AG04450 (cell line): ENCODE measurements around the gene ALDH3B2. TPM values are rescaled to one million over a fixed set of nuclear protein-coding genes. Genes with fewer than 3 reads are reported as not detected.

Experiments
- CTCF ChIA-PET: fragments of 300-600, 350-600 bp; formaldehyde crosslinking; extraction: SDS; loops from one replicate; lab custom pipeline; 2022; ENCODE audit warnings: antibody characterized with exemption, inconsistent platforms; lab: Charles Lee
- POLR2A ChIA-PET: fragments of 350-600 bp; formaldehyde crosslinking; extraction: SDS; loops from one replicate; lab custom pipeline; 2021; ENCODE audit warnings: antibody characterized with exemption, inconsistent platforms; lab: Yijun Ruan, JAX
- DNase-seq: peaks from one replicate; pipeline ENCODE4 v3.0.0-alpha.2; 2011; ENCODE audit warnings: low read depth, low spot score
- H3K27ac ChIP-seq: one replicate; pipeline ENCODE4 v1.5.1; 2012; ENCODE audit warnings: low read depth, low read length, control low read depth
- H3K27me3 ChIP-seq: one replicate; pipeline ENCODE4 v1.6.0; 2012; ENCODE audit warnings: low read length; ENCODE audit not compliant: control insufficient read depth, insufficient read depth
- H3K4me3 ChIP-seq: 2 replicates; pipeline ENCODE4 v1.5.1; 2011; ENCODE audit warnings: mild to moderate bottlenecking, low read depth, low read length, control low read depth
- H3K9me3 ChIP-seq: 2 replicates; pipeline ENCODE4 v1.5.1; 2012; ENCODE audit warnings: low read length; ENCODE audit not compliant: control insufficient read depth, insufficient read depth
- CTCF ChIP-seq: IDR thresholded peaks from 2 replicates; pipeline ENCODE4 v1.5.1; 2011; ENCODE audit warnings: low read depth, low read length, control low read depth, inconsistent platforms
- polyA plus RNA-seq: library from polyadenylated mRNA; depleted of rRNA; stranded (reverse); fragments of >200 nt; gene quantifications from 2 replicates; pipeline ENCODE4 v1.2.3, GENCODE V29; 2011

Gene ALDH3B2
- polyA plus RNA-seq, 1 experiment: not detected

- ChIA-PET POLR2A (no interaction called here), CTCF (no interaction called here)
- Histone ChIP-seq H3K9me3 (no peaks in the 10 kb centered on the region; the same call in 1 of the 2 replicates), H3K4me3 (no peak overlapping the region), H3K27me3 (peaks cover 5% of the 10 kb centered on the region), H3K27ac (no peak overlapping the region)
- DNase-seq: no peak
- no peak for TF ChIP-seq CTCF
These were observed 42.0 kb downstream of the ALDH3B2 start for GRCh38 chr11:67632175-67632981.

- no peak for DNase-seq
These were observed 42.6 kb downstream of the ALDH3B2 start for GRCh38 chr11:67631853-67632174.

GRCh38 chr11:67631411-67631810 is 43.0 kb downstream of the ALDH3B2 start:
- no peak for TF ChIP-seq CTCF
- Histone ChIP-seq H3K27ac (no peak overlapping the region), H3K9me3 (no peaks in the 10 kb centered on the region; the same call in 1 of the 2 replicates), H3K4me3 (no peak overlapping the region), H3K27me3 (peaks cover 5% of the 10 kb centered on the region)
- POLR2A ChIA-PET: no interaction called here
- no peak for DNase-seq
- CTCF ChIA-PET: interaction anchor here (4.3 kb wide), 1 partner anchor 16 kb away, joined by 44 read pairs; no protein-coding TSS in a partner anchor

More at GRCh38 chr11:67631853-67632174, 42.6 kb downstream of the ALDH3B2 start:
- no peak overlapping the region for H3K27ac ChIP-seq
- no peak overlapping the region for H3K4me3 ChIP-seq
- H3K27me3 ChIP-seq: peaks cover 5% of the 10 kb centered on the region
- H3K9me3 ChIP-seq: no peaks in the 10 kb centered on the region; the same call in 1 of the 2 replicates
- TF ChIP-seq CTCF: no peak
- ChIA-PET POLR2A (no interaction called here), CTCF (no interaction called here)

GRCh38 chr11:67630943-67631331 is 43.5 kb downstream of the ALDH3B2 start:
- H3K9me3 ChIP-seq: no peaks in the 10 kb centered on the region; the same call in 1 of the 2 replicates
- peaks cover 5% of the 10 kb centered on the region for H3K27me3 ChIP-seq
- ChIA-PET POLR2A (no interaction called here), CTCF (interaction anchor here (0.6 to 4.3 kb wide), 7 partner anchors 11 to 210 kb away, joined by 3 to 44 read pairs (median 5); no protein-coding TSS in a partner anchor)
- no peak for DNase-seq
- H3K4me3 ChIP-seq: peak overlapping the region; percentile 79
- no peak for TF ChIP-seq CTCF
- no peak overlapping the region for H3K27ac ChIP-seq
